Breast epithelium (tissue), 4 donors: ENCODE results near the gene MYH7. TPM values are rescaled to one million over a fixed set of nuclear protein-coding genes. Genes with fewer than 3 reads are reported as not detected.

ENCODE experiments used
- DNase-seq, 2 donors: peaks; one replicate each; pipeline ENCODE4 v3.0.0-alpha.2; 2019; ENCODE audit warnings: low spot score in 2 of 2
- H3K27ac ChIP-seq, 2 donors: fragments of 200-600 bp; sonication (generic) in 1 of 2; one replicate each; pipeline ENCODE4 v1.5.1; 2016 to 2019; ENCODE audit warnings: mild to moderate bottlenecking in 1 of 2
- H3K27me3 ChIP-seq, 2 donors: fragments of 200-600 bp; sonication (generic) in 1 of 2; one replicate each; pipeline versions ENCODE4 v1.5.1 to v1.6.0; 2017 to 2019; ENCODE audit warnings: control low read depth in 1 of 2, mild to moderate bottlenecking in 1 of 2
- H3K36me3 ChIP-seq: fragments of 200-600 bp; one replicate; pipeline ENCODE4 v1.5.1; 2019
- H3K4me1 ChIP-seq, 2 donors: fragments of 200-600 bp; sonication (generic); one replicate each; pipeline ENCODE4 v1.5.1; 2016 to 2019; ENCODE audit warnings: control low read depth in 1 of 2
- H3K4me3 ChIP-seq, 3 donors: fragments of 200-600 bp; sonication (generic); 1 replicate in 2 of 3; 2 replicates in 1 of 3; pipeline ENCODE4 v1.5.1; 2016 to 2019; ENCODE audit warnings: mild to moderate bottlenecking in 3 of 3, moderate library complexity in 2 of 3
- H3K9me3 ChIP-seq, 2 donors: fragments of 200-600 bp; sonication (generic) in 1 of 2; one replicate each; pipeline ENCODE4 v1.5.1; 2016 to 2019; ENCODE audit warnings: control low read depth in 1 of 2
- CTCF ChIP-seq, 3 donors: fragments of 450-650 bp; IDR thresholded peaks; one replicate each; pipeline ENCODE4 v1.5.1; 2016 to 2017; ENCODE audit warnings: antibody characterized with exemption in 3 of 3, mild to moderate bottlenecking in 3 of 3, moderate library complexity in 3 of 3
- POLR2A ChIP-seq: fragments of 450-650 bp; IDR thresholded peaks from one replicate; pipeline ENCODE4 v1.6.1; 2016; ENCODE audit warnings: antibody characterized with exemption, mild to moderate bottlenecking, moderate library complexity
- POLR2AphosphoS5 ChIP-seq, 3 donors: sonication (generic); formaldehyde crosslinking; IDR thresholded peaks; one replicate each; pipeline ENCODE4 v1.6.1; 2017; ENCODE audit warnings: antibody characterized with exemption in 3 of 3
- intact Hi-C: fragments of 100-400 bp; cut with DNase I; formaldehyde crosslinking; loops from one replicate; pipeline ENCODE4 v1.15.1; 2023; ENCODE audit warnings: low total_unique reads
- total RNA-seq, 3 donors: library from RNA; depleted of rRNA; stranded (reverse); fragments of >200 nt; gene quantifications; one replicate each; pipeline ENCODE4 v1.1.0, GENCODE V29; 2016

MYH7 gene
- total RNA-seq, 3 donors from 2014 or later, result not detected

GRCh38 chr14:23446291-23446851, 10.9 kb upstream of the MYH7 start:
- no peaks in the 10 kb centered on the region for H3K27me3 ChIP-seq
- DNase-seq, result no peak
- no peaks in the 10 kb centered on the region for H3K36me3 ChIP-seq
- no peaks in the 10 kb centered on the region for H3K4me1 ChIP-seq
- no peaks in the 10 kb centered on the region for H3K9me3 ChIP-seq
- intact Hi-C loops, result no loop called here
- TF ChIP-seq CTCF (IDR thresholded peaks at IDR 0.05), result no peak
- no peak for TF ChIP-seq POLR2AphosphoS5 (IDR thresholded peaks at IDR 0.05)
- TF ChIP-seq POLR2A, result no peak
- no peak overlapping the region for H3K4me3 ChIP-seq
- H3K27ac ChIP-seq, result no peak overlapping the region

- Histone ChIP-seq H3K4me3 (no peak overlapping the region), H3K27ac (no peak overlapping the region), H3K4me1 (no peaks in the 10 kb centered on the region), H3K27me3 (no peaks in the 10 kb centered on the region), H3K36me3 (no peaks in the 10 kb centered on the region), H3K9me3 (no peaks in the 10 kb centered on the region)
- intact Hi-C loops, result no loop called here
- TF ChIP-seq CTCF (IDR thresholded peaks at IDR 0.05), result no peak
- no peak for TF ChIP-seq POLR2A
- TF ChIP-seq POLR2AphosphoS5 (IDR thresholded peaks at IDR 0.05), result no peak
- no peak for DNase-seq
Measured at GRCh38 chr14:23445773-23446172, 10.3 kb upstream of the MYH7 start.

GRCh38 chr14:23444314-23444713, 8.9 kb upstream of the MYH7 start:
- no peaks in the 10 kb centered on the region for H3K27me3 ChIP-seq
- no peak overlapping the region for H3K4me3 ChIP-seq
- no peak for TF ChIP-seq CTCF (IDR thresholded peaks at IDR 0.05)
- no peak for TF ChIP-seq POLR2A
- no peak for TF ChIP-seq POLR2AphosphoS5 (IDR thresholded peaks at IDR 0.05)
- no peak overlapping the region for H3K27ac ChIP-seq
- DNase-seq, result no peak
- no peaks in the 10 kb centered on the region for H3K36me3 ChIP-seq
- H3K9me3 ChIP-seq, result no peaks in the 10 kb centered on the region
- H3K4me1 ChIP-seq, result no peaks in the 10 kb centered on the region
- intact Hi-C loops, result no loop called here

GRCh38 chr14:23443881-23444280, 8.4 kb upstream of the MYH7 start:
- DNase-seq, result no peak
- Histone ChIP-seq H3K9me3 (no peaks in the 10 kb centered on the region), H3K27ac (no peak overlapping the region), H3K4me1 (no peaks in the 10 kb centered on the region), H3K4me3 (no peak overlapping the region), H3K27me3 (no peaks in the 10 kb centered on the region), H3K36me3 (no peaks in the 10 kb centered on the region)
- TF ChIP-seq POLR2AphosphoS5 (IDR thresholded peaks at IDR 0.05), result no peak
- no peak for TF ChIP-seq CTCF (IDR thresholded peaks at IDR 0.05)
- TF ChIP-seq POLR2A, result no peak
- intact Hi-C loops, result no loop called here

GRCh38 chr14:23443411-23443812, 8.0 kb upstream of the MYH7 start:
- no peaks in the 10 kb centered on the region for H3K36me3 ChIP-seq
- no peak for DNase-seq
- intact Hi-C loops, result no loop called here
- TF ChIP-seq POLR2A (no peak), CTCF (IDR thresholded peaks at IDR 0.05) (no peak), POLR2AphosphoS5 (IDR thresholded peaks at IDR 0.05) (no peak)
- no peaks in the 10 kb centered on the region for H3K27me3 ChIP-seq
- no peak overlapping the region for H3K27ac ChIP-seq
- H3K9me3 ChIP-seq, result no peaks in the 10 kb centered on the region
- H3K4me3 ChIP-seq, result no peak overlapping the region
- no peaks in the 10 kb centered on the region for H3K4me1 ChIP-seq
